Loucy (cell line): ENCODE measurements around the gene FNDC11.

Source experiments
- CTCF ChIP-seq: fragments of 200-600 bp; sonication (generic); conservative IDR thresholded peaks from 2 replicates; pipeline ENCODE4 v1.5.1; 2014; ENCODE audit warnings: mild to moderate bottlenecking, antibody characterized with exemption, low read length
- EZH2phosphoT487 ChIP-seq: fragments of 200-600 bp; IDR thresholded peaks from 2 replicates; pipeline ENCODE4 v1.6.1; 2018; ENCODE audit warnings: antibody characterized with exemption, mild to moderate bottlenecking, moderate library complexity, borderline replicate concordance

GRCh38 chr20:63532449-63532971 lies 21.4 kb upstream of the FNDC11 start:
- TF ChIP-seq CTCF (no peak), EZH2phosphoT487 (no peak)
